ENCODE results near the gene GUCA1A.
"Not testable (repeated sequence)": the region's sequence is repeated elsewhere in the genome, so short reads cannot be mapped to it uniquely, and the experiment has no call there.

Gene GUCA1A

DNA sequence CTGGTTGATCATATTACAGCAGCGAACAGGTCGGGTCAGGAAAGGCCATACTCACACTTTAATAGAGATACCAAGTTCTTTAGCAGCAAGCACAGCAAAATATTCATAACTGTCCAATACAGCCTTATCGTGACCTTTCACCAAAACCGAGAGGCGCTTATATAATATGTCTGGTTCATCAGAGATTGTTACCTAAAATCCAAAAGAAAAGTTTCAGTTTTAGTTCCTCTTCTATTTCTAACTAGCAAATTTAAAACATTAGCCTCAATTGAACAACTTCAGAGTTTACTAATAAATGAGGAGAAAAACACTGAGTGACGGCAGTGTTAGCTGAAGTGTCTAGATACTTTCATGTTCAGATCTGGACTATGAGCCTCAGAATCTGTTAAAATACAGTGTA lies 38.6 kb downstream of the GUCA1A start:
- DNase-seq, result no peak

GRCh38 chr6:42212442-42212841 lies 39.3 kb downstream of the GUCA1A start:
- no peak for DNase-seq

- not testable (repeated sequence) for DNase-seq
Measured at GRCh38 chr6:42216495-42216894, 43.3 kb downstream of the GUCA1A start.

DNA sequence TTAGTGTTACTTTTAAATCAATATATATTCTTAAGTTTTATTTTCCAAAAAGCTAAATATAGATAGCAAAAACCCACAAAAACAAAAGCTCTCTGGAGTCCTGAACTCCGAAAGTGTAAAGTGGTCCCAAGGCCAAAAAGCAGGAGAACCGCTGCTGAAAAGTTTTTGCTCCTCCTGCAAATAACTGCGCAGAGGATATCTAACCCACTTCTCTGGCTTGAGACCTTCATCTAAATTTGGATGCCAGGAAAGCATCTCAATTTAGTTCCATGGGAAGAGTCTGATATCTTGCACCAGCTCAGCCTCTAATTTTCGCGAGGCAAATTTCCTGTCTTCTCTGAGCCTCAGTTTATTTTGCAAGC lies 44.0 kb downstream of the GUCA1A start:
- DNase-seq, result no peak

DNA sequence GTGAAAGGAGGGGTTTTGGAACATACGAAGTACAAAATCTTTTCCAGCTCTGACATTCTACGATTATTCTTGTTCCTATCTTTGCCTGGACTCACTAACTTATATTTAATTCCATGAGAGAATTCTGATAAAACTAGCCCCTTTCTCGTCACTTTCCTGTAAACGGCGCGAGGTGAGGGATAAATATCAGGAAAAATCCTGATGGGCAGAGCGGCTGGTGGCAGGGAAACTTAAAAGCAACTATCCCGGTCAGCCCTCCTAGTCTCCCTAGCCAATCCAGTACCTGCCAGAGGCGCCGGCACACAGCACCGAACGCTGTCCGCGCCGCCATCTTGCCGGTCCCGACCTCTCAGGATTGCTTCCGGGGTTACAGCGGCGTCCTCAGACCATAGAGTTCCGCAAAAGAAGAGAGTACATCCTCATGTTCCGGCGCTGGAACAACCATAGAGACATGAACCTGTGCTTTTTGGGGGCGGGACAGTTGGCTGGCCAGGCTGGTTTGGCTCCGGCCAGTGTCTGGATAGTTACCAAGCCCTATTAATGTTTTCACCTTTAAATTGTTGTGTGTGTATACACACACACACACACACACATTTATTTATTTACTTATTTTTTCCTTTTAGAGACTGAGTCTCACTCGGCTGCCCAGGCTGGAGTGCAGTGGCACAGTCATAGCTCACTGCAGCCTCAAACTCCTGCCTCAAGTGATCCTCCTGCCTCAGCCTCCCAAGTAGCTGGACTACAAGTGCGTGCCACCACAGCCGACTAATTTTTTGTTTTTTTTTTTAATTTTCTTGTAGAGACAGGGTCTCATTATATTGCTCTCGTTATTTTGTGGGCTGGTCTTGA lies 44.6 kb downstream of the GUCA1A start, which contains the start of gene MRPS10:
MRPS10 (minus strand) TSS at position 343 of the 849 bp plus-strand sequence; CDS start at position 331, 12 bp downstream.
- DNase-seq, result peak; percentile 76 to 88 (median 84)

- no peak for DNase-seq
Measured at GRCh38 chr6:42220807-42221206, 47.6 kb downstream of the GUCA1A start.

DNA sequence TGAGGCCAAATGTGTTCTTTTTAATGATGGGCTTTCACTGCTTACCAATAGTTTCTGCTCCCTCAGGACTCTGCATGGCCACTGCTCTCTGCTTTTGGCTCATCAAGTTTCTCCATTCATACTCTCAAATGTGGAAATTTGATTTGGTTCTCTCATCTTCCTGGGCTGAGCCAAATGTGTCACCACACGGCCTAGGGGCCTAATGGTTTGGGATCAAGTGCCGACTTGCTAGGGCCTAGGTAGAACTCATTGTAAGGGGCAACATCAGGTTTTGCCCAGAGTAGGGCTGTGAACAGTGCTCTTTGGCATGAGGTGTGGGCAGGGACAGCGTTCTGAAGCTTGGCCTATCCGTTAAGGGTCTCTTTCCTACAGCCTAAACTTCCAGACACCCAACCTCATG lies 48.4 kb downstream of the GUCA1A start:
- no peak for DNase-seq

GRCh38 chr6:42222448-42222847 lies 49.3 kb downstream of the GUCA1A start:
- no peak for DNase-seq

DNA sequence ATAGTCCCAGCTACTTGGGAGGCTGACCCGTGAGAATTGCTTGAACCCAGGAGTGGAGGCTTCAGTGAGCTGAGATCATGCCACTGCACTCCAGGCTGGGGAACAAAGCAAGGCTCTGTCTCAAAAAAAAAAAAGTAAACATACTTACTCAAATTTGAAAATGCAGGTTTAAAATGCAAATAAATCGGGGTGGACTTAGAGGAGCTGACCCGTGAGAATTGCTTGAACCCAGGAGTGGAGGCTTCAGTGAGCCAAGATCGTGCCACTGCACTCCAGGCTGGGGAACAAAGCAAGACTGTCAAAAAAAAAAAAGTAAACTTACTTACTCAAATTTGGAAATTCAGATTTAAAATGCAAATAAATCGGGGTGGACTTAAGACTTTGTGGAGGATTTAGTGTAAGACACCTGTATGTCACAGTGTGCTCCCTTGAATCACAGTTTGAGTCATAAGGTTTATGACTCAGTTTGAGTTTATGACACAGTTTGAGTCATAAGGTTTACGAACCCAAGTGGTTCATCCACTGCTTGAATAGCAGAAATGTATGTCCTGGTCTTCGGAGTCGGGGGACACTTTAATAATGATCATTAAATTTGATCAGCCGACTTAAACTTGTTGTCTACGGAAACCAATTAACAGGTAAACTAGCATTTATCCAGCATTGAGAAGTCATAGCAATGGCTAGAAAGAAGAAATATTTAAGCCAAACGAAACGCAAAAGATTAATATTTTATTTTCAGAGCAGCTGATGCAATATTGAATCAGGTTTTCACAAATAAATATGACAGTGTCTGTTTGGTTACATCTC lies 51.3 kb downstream of the GUCA1A start:
- DNase-seq, result no peak

DNA sequence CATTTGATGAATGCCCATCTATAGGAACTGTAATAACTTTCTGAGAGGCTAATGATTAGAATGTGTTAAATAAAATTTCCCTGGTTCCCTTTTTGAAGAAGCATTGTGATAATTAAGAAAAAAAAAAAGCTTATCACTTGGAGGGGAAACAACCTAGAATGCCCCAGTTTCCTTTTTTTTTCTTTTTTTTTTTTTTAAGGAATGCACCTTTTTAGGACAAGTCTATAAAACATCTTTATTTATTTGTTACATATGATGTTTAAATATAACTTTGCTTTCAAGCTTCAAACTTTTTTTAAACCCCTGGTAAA lies 51.8 kb downstream of the GUCA1A start:
- DNase-seq, result no peak

DNA sequence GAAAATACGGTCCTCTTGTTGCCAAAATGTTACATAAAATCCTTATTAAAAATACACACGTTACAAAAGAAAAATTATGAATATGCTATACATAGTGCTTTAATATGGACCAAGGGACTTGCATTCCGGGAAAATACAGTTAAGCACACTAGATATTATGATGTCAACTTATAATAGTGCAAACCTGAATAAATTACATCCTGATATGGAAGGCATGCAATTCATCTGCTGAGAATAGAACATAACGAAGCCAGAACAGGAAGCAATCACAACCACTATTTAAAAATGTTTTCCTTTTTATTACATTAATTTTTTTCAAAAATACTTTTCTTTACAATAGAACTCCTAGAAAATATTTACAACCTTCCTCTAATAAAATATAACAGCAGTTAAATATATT lies 52.3 kb downstream of the GUCA1A start:
- no peak for DNase-seq

GRCh38 chr6:42226161-42226611 lies 53.0 kb downstream of the GUCA1A start:
- DNase-seq, result no peak

DNA sequence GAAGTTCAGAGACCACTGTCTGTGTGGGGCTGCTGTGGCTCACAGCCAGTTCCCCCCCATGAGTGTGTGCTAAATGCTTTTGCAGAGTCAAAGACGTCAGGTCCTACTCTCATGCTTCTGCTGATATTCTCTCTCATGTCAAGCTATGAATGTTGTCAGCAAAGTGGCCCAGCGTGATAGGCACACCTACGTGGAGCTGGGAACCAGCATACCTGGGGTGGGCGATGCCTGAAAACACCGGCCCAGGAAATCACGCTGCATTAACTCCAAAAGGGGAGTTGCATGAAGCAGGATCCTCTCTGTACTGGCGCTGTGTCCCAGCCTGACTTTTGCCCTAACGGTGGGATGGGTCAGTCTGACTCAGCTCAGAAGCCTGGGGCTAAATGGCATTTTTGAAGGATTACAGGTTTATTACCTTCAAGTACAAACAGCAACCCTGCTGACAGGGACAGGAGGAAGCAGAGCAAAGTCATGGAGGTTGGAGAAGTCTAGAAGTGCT lies 53.5 kb downstream of the GUCA1A start:
- no peak for DNase-seq

- no peak for DNase-seq
Measured at GRCh38 chr6:42227173-42227850, 54.1 kb downstream of the GUCA1A start.

- no peak for DNase-seq
Measured at GRCh38 chr6:42228305-42228704, 55.1 kb downstream of the GUCA1A start.

Measured in stimulated activated naive CD4-positive, alpha-beta T cell (primary cell).